Lower leg skin (tissue), 3 donors: ENCODE measurements around the gene MTMR3.

Experiments used
- POLR2A ChIP-seq, 2 donors: fragments of 450-650 bp; IDR thresholded peaks; one replicate each; pipeline ENCODE4 v1.6.1; 2016 to 2017; ENCODE audit warnings: antibody characterized with exemption in 2 of 2, mild to moderate bottlenecking in 1 of 2, moderate library complexity in 1 of 2
- TF ChIP-seq, protein P1 (sequence below), 3 donors: fragments of 450-650 bp; IDR thresholded peaks; one replicate each; pipeline ENCODE4 v1.5.1; 2016; ENCODE audit warnings: antibody characterized with exemption in 3 of 3, mild to moderate bottlenecking in 3 of 3, moderate library complexity in 2 of 3

DNA sequence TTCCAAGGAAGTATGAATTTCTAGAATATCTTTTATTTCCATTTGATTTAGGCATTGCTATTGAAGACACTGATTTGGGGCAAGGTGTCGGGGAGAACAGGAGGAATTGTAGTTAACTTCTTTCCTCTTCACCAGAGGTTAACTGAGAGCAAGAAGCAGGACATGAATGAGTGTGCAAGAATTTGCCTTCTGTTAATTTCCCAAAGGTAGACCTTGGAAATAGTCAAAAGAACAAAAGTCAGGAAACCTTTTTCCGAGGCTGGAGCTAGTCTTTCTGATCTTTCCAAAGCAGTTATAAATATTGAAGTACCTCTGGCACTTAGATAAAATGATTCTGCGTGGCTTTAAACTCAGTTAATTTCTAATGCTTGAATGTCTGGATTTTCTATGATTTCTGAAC lies 66.9 kb downstream of the MTMR3 start:
- TF ChIP-seq, protein P1, sequence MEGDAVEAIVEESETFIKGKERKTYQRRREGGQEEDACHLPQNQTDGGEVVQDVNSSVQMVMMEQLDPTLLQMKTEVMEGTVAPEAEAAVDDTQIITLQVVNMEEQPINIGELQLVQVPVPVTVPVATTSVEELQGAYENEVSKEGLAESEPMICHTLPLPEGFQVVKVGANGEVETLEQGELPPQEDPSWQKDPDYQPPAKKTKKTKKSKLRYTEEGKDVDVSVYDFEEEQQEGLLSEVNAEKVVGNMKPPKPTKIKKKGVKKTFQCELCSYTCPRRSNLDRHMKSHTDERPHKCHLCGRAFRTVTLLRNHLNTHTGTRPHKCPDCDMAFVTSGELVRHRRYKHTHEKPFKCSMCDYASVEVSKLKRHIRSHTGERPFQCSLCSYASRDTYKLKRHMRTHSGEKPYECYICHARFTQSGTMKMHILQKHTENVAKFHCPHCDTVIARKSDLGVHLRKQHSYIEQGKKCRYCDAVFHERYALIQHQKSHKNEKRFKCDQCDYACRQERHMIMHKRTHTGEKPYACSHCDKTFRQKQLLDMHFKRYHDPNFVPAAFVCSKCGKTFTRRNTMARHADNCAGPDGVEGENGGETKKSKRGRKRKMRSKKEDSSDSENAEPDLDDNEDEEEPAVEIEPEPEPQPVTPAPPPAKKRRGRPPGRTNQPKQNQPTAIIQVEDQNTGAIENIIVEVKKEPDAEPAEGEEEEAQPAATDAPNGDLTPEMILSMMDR (IDR thresholded peaks at IDR 0.05): no peak
- TF ChIP-seq POLR2A (IDR thresholded peaks at IDR 0.05): no peak
